CD4-positive, alpha-beta T cell (primary cell): ENCODE data around the gene ANO9. TPM values are rescaled to one million over a fixed set of nuclear protein-coding genes. Genes with fewer than 3 reads are reported as not detected.
A peak's percentile ranks its signal among the peaks of the same experiment; 100 is the strongest.

Experiments used
- ATAC-seq: fragments of 200-7000 bp; cut with Tn5 transposase; one replicate; pipeline ENCODE4 v1.10.0; 2022; ENCODE audit warnings: mild to moderate bottlenecking; ENCODE audit not compliant: poor library complexity
- CTCF ChIA-PET: fragments of 350-600 bp; sonication (Branson Sonifier 250); formaldehyde crosslinking; loops from one replicate; lab custom pipeline; 2021; ENCODE audit warnings: antibody characterized with exemption, inconsistent platforms; lab: Charles Lee
- POLR2A ChIA-PET: fragments of 350-600 bp; sonication (Branson Sonifier 250); formaldehyde crosslinking; loops from one replicate; lab custom pipeline; 2021; ENCODE audit warnings: antibody characterized with exemption, inconsistent platforms; lab: Charles Lee
- DNase-seq, 14 experiments: peaks; one replicate each; pipeline ENCODE4 v3.0.0-alpha.2; 2013 to 2020; ENCODE audit warnings: mixed read lengths in 2 of 14
- H3K27ac ChIP-seq, 2 donors: one replicate each; pipeline versions ENCODE4 v1.5.1 to v1.7.0; 2013; ENCODE audit warnings: low read length in 2 of 2, low read depth in 1 of 2, mild to moderate bottlenecking in 1 of 2
- H3K27me3 ChIP-seq, 2 experiments: 1 replicate in 1 of 2; 2 replicates in 1 of 2; pipeline versions ENCODE4 v1.6.1 to v1.7.0; 2013; ENCODE audit warnings: low read length in 2 of 2, control low read depth in 1 of 2, mild to moderate bottlenecking in 1 of 2, moderate library complexity in 1 of 2; ENCODE audit not compliant: insufficient read depth in 2 of 2, control insufficient read depth in 1 of 2
- H3K36me3 ChIP-seq: one replicate; pipeline ENCODE4 v1.6.1; 2013; ENCODE audit warnings: low read length, control low read depth; ENCODE audit not compliant: insufficient read depth
- H3K4me1 ChIP-seq: one replicate; pipeline ENCODE4 v1.6.1; 2013; ENCODE audit warnings: low read length, control low read depth; ENCODE audit not compliant: insufficient read depth
- H3K4me3 ChIP-seq: one replicate; pipeline ENCODE4 v1.5.1; 2013; ENCODE audit warnings: mild to moderate bottlenecking, low read length, moderate library complexity
- H3K9me3 ChIP-seq, 2 experiments: 1 replicate in 1 of 2; 2 replicates in 1 of 2; pipeline versions ENCODE4 v1.6.1 to v1.7.0; 2013; ENCODE audit warnings: low read length in 2 of 2, mild to moderate bottlenecking in 2 of 2, control low read depth in 1 of 2, moderate library complexity in 1 of 2; ENCODE audit not compliant: control insufficient read depth in 1 of 2, insufficient read depth in 1 of 2
- H3K27ac Mint-ChIP-seq: one replicate; pipeline ENCODE4 v1.8.0; 2020; ENCODE audit warnings: mixed read lengths
- H3K27me3 Mint-ChIP-seq: one replicate; pipeline ENCODE4 v1.8.0; 2021; ENCODE audit warnings: mixed read lengths
- H3K36me3 Mint-ChIP-seq: one replicate; pipeline ENCODE4 v1.8.0; 2021; ENCODE audit warnings: low read depth, mixed read lengths
- H3K4me1 Mint-ChIP-seq: one replicate; pipeline ENCODE4 v1.8.0; 2021; ENCODE audit warnings: low read depth, mixed read lengths
- H3K4me3 Mint-ChIP-seq: one replicate; pipeline ENCODE4 v1.8.0; 2020; ENCODE audit warnings: mild to moderate bottlenecking, mixed read lengths
- H3K9me3 Mint-ChIP-seq: one replicate; pipeline ENCODE4 v1.8.0; 2020; ENCODE audit warnings: mixed read lengths
- CTCF ChIP-seq: fragments of 200-600 bp; IDR thresholded peaks from one replicate; pipeline ENCODE4 v1.8.0; 2022; ENCODE audit warnings: antibody characterized with exemption, mild to moderate bottlenecking
- intact Hi-C, 2 experiments: fragments of 100-400 bp; cut with DNase I in 1 of 2; cut with micrococcal nuclease in 1 of 2; formaldehyde crosslinking; loops; one replicate each; pipeline versions ENCODE4 v1.15.1 to v1.9.0; 2023 to 2025; cut with DNase I, micrococcal nuclease
- total RNA-seq, 174 experiments: library from RNA in 2 of 174; stranded (reverse) in 2 of 174; gene quantifications; one replicate each; pipeline ENCODE4 v1.2.3 and lab custom pipeline; 2021 to 2026

Gene ANO9
- total RNA-seq, 2 experiments from 2014 or later: 109 to 114 TPM

GRCh38 chr11:409600-410483 is 32.0 kb downstream of the ANO9 start:
- H3K4me3 ChIP-seq: no peak overlapping the region
- peak overlapping the region; percentile 56 for H3K4me3 Mint-ChIP-seq
- ChIA-PET POLR2A (interaction anchor here (1.2 to 7.3 kb wide), 2 partner anchors 39 to 97 kb away, joined by 3 to 88 read pairs; partner anchors contain the start of gene PTDSS2), CTCF (interaction anchor here (0.6 to 1.8 kb wide), 3 partner anchors 39 to 182 kb away, joined by 3 to 6 read pairs (median 3); no protein-coding TSS in a partner anchor)
- H3K27me3 Mint-ChIP-seq: no peaks in the 10 kb centered on the region
- H3K27me3 ChIP-seq: no peaks in the 10 kb centered on the region
- TF ChIP-seq CTCF: no peak
- DNase-seq: peak in 1 of 14 experiments; percentile 51
- no peak for ATAC-seq
- H3K9me3 ChIP-seq: no peaks in the 10 kb centered on the region
- peaks cover 26% of the 10 kb centered on the region for H3K4me1 Mint-ChIP-seq
- no peaks in the 10 kb centered on the region for H3K9me3 Mint-ChIP-seq
- intact Hi-C loops: loop anchor here in 1 of 2 experiments (5.0 to 10.0 kb wide), 3 partner anchors 45 to 173 kb away; partner anchors contain the start of genes B4GALNT4, PHRF1, PSMD13 and SIRT3
- H3K27ac Mint-ChIP-seq: no peak overlapping the region
- peaks cover 20% of the 10 kb centered on the region for H3K36me3 ChIP-seq
- peaks cover 18% of the 10 kb centered on the region for H3K36me3 Mint-ChIP-seq
- H3K27ac ChIP-seq: peak overlapping the region in 1 of 2 donors; percentile 21
- H3K4me1 ChIP-seq: peaks cover 66% of the 10 kb centered on the region

DNA sequence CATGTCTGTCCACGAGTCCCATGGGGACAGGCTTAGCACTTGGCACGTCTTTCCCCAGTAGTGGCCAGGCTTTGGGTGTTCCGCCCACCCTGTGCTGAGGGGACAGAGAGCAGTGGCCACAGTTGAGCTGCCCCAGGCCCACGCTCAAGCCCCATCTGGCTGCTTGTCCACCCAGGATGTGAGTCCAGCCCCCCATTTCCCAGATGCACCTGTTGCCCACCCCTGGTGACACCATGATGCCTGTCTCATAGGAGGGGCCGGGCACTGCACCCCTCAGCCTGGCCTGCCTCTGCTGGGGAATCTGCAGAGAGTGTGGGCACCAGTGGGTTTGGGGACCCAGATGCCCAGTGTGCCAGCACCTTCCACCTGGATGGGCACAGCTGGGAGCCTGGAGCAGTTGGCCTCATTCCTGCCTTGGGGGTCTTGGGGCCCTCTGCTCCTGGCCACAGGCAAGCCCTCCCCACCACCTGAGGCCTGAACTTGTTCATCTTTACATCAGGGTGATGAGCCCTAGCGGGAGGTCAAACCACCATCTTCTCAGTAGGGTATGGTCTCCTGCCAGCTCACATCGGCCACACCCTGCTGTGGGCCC is 32.7 kb downstream of the ANO9 start:
- no peak overlapping the region for H3K4me3 Mint-ChIP-seq
- no peak for DNase-seq
- intact Hi-C loops: loop anchor here in 1 of 2 experiments (5.0 kb wide), 2 partner anchors 168 to 172 kb away; partner anchors contain the start of genes PHRF1, PSMD13 and SIRT3
- peaks cover 61% of the 10 kb centered on the region for H3K4me1 ChIP-seq
- peaks cover 19% of the 10 kb centered on the region for H3K4me1 Mint-ChIP-seq
- no peak overlapping the region for H3K27ac ChIP-seq
- no peak for ATAC-seq
- no peak overlapping the region for H3K4me3 ChIP-seq
- no peaks in the 10 kb centered on the region for H3K27me3 Mint-ChIP-seq
- H3K36me3 Mint-ChIP-seq: peaks cover 11% of the 10 kb centered on the region
- ChIA-PET POLR2A (interaction anchor here (1.2 to 7.3 kb wide), 3 partner anchors 7 to 98 kb away, joined by 3 to 88 read pairs (median 75); partner anchors contain the start of genes PTDSS2 and SIGIRR), CTCF (interaction anchor here (1.8 kb wide), 1 partner anchor 39 kb away, joined by 6 read pairs; no protein-coding TSS in a partner anchor)
- H3K9me3 ChIP-seq: no peaks in the 10 kb centered on the region
- H3K27me3 ChIP-seq: no peaks in the 10 kb centered on the region
- no peak for TF ChIP-seq CTCF
- no peaks in the 10 kb centered on the region for H3K9me3 Mint-ChIP-seq
- H3K36me3 ChIP-seq: peaks cover 20% of the 10 kb centered on the region
- no peak overlapping the region for H3K27ac Mint-ChIP-seq
